ENCODE results near the gene KRTAP5-2.

GRCh38 chr11:1556278-1556902 is 41.7 kb downstream of the KRTAP5-2 start:
- no peak for TF ChIP-seq POLR2A (IDR thresholded peaks at IDR 0.05)
- no peak for TF ChIP-seq CTCF (IDR thresholded peaks at IDR 0.05)

Data from breast epithelium (tissue), 3 donors.